Effector memory CD4-positive, alpha-beta T cell (primary cell): ENCODE results near the gene SLX9.

Experiments used
- DNase-seq, 3 donors: peaks; one replicate each; pipeline ENCODE4 v3.0.0-alpha.2; 2020
- H3K27ac ChIP-seq: 2 replicates; pipeline ENCODE4 v1.7.0; 2013; ENCODE audit warnings: mild to moderate bottlenecking, low read length, moderate library complexity; ENCODE audit not compliant: insufficient read depth, poor library complexity, severe bottlenecking
- H3K27me3 ChIP-seq: replicated peaks from 2 replicates; pipeline ENCODE4 v1.7.0; 2013; ENCODE audit warnings: mild to moderate bottlenecking, low read length; ENCODE audit not compliant: insufficient read depth, control insufficient read depth, poor library complexity, severe bottlenecking
- H3K36me3 ChIP-seq: 2 replicates; pipeline ENCODE4 v1.7.0; 2013; ENCODE audit warnings: mild to moderate bottlenecking, low read length, moderate library complexity; ENCODE audit not compliant: control insufficient read depth, insufficient read depth
- H3K4me1 ChIP-seq: 2 replicates; pipeline ENCODE4 v1.7.0; 2013; ENCODE audit warnings: low read length, mild to moderate bottlenecking; ENCODE audit not compliant: control insufficient read depth, insufficient read depth, poor library complexity, severe bottlenecking
- H3K4me3 ChIP-seq: 2 replicates; pipeline ENCODE4 v1.7.0; 2013; ENCODE audit warnings: low read length, low read depth, mild to moderate bottlenecking; ENCODE audit not compliant: insufficient read depth, poor library complexity, severe bottlenecking
- H3K9me3 ChIP-seq: 2 replicates; pipeline ENCODE4 v1.7.0; 2013; ENCODE audit warnings: mild to moderate bottlenecking, low read length, moderate library complexity; ENCODE audit not compliant: control insufficient read depth
- total RNA-seq, 3 donors: gene quantifications; one replicate each; lab custom pipeline; 2026; lab: John Stamatoyannopoulos, UW

The SLX9 gene
- 5.2 to 9.2 (median 8.7) reads per million in 3 donors for total RNA-seq

GRCh38 chr21:44939532-44940115, at the start of gene SLX9:
TSS of gene SLX9 (plus strand) at chr21:44940029. CDS start at chr21:44940058, 29 bp downstream.
- peak within 1 kb of the TSS; percentile 56 for H3K27ac ChIP-seq
- H3K4me3 ChIP-seq: peak within 1 kb of the TSS; percentile 81
- peaks cover 12% of the 10 kb centered on the region for H3K36me3 ChIP-seq
- H3K4me1 ChIP-seq: peaks cover 20% of the 10 kb centered on the region
- H3K9me3 ChIP-seq: no peaks in the 10 kb centered on the region
- H3K27me3 ChIP-seq: no peaks in the 10 kb centered on the region
- DNase-seq: peak; percentile 49 to 63 (median 59)

GRCh38 chr21:44890338-44890931, 49.4 kb upstream of the SLX9 start:
- H3K27ac ChIP-seq: peak overlapping the region; percentile 4
- H3K4me1 ChIP-seq: peaks cover 6% of the 10 kb centered on the region
- H3K9me3 ChIP-seq: no peaks in the 10 kb centered on the region
- no peak for DNase-seq
- peaks cover 77% of the 10 kb centered on the region for H3K36me3 ChIP-seq
- no peak overlapping the region for H3K4me3 ChIP-seq
- no peaks in the 10 kb centered on the region for H3K27me3 ChIP-seq

- DNase-seq: no peak
- H3K27ac ChIP-seq: peak overlapping the region; percentile 4
- H3K36me3 ChIP-seq: peaks cover 71% of the 10 kb centered on the region
- H3K9me3 ChIP-seq: no peaks in the 10 kb centered on the region
- no peaks in the 10 kb centered on the region for H3K27me3 ChIP-seq
- H3K4me3 ChIP-seq: no peak overlapping the region
- H3K4me1 ChIP-seq: peaks cover 6% of the 10 kb centered on the region
Observed at GRCh38 chr21:44890961-44891541, 48.8 kb upstream of the SLX9 start.

GRCh38 chr21:44891631-44892031, 48.2 kb upstream of the SLX9 start:
- Histone ChIP-seq H3K9me3 (no peaks in the 10 kb centered on the region), H3K27me3 (no peaks in the 10 kb centered on the region), H3K4me3 (no peak overlapping the region), H3K4me1 (peaks cover 6% of the 10 kb centered on the region), H3K27ac (peak overlapping the region; percentile 15), H3K36me3 (peaks cover 67% of the 10 kb centered on the region)
- no peak for DNase-seq

- H3K36me3 ChIP-seq: peaks cover 66% of the 10 kb centered on the region
- no peak overlapping the region for H3K4me3 ChIP-seq
- no peaks in the 10 kb centered on the region for H3K27me3 ChIP-seq
- no peaks in the 10 kb centered on the region for H3K9me3 ChIP-seq
- H3K4me1 ChIP-seq: peaks cover 6% of the 10 kb centered on the region
- H3K27ac ChIP-seq: peak overlapping the region; percentile 21
- no peak for DNase-seq
Observed at GRCh38 chr21:44892095-44892494, 47.7 kb upstream of the SLX9 start.

GRCh38 chr21:44892536-44893277, 47.1 kb upstream of the SLX9 start:
- Histone ChIP-seq H3K27ac (peak overlapping the region; percentile 21), H3K36me3 (peaks cover 65% of the 10 kb centered on the region), H3K9me3 (no peaks in the 10 kb centered on the region)

GRCh38 chr21:44893278-44893556, 46.6 kb upstream of the SLX9 start:
- peaks cover 6% of the 10 kb centered on the region for H3K4me1 ChIP-seq
- no peaks in the 10 kb centered on the region for H3K9me3 ChIP-seq
- no peak overlapping the region for H3K4me3 ChIP-seq
- H3K27me3 ChIP-seq: no peaks in the 10 kb centered on the region
- no peak for DNase-seq
- no peak overlapping the region for H3K27ac ChIP-seq
- H3K36me3 ChIP-seq: peaks cover 65% of the 10 kb centered on the region

More at GRCh38 chr21:44892536-44893277, 47.1 kb upstream of the SLX9 start:
- no peaks in the 10 kb centered on the region for H3K27me3 ChIP-seq
- DNase-seq: peak; percentile 53 to 63 (median 62)
- H3K4me1 ChIP-seq: peaks cover 6% of the 10 kb centered on the region
- no peak overlapping the region for H3K4me3 ChIP-seq

- Histone ChIP-seq H3K4me3 (no peak overlapping the region), H3K9me3 (no peaks in the 10 kb centered on the region), H3K36me3 (peaks cover 65% of the 10 kb centered on the region), H3K27me3 (no peaks in the 10 kb centered on the region), H3K27ac (no peak overlapping the region), H3K4me1 (peaks cover 6% of the 10 kb centered on the region)
- no peak for DNase-seq
Observed at GRCh38 chr21:44893948-44894656, 45.7 kb upstream of the SLX9 start.

GRCh38 chr21:44894687-44895302, 45.0 kb upstream of the SLX9 start:
- Histone ChIP-seq H3K36me3 (peaks cover 65% of the 10 kb centered on the region), H3K27ac (no peak overlapping the region), H3K4me1 (peaks cover 6% of the 10 kb centered on the region), H3K4me3 (no peak overlapping the region), H3K27me3 (no peaks in the 10 kb centered on the region), H3K9me3 (no peaks in the 10 kb centered on the region)
- DNase-seq: no peak
